GM18517 (cell line): ENCODE measurements around the gene ATP8B1.

Experiments
- ATAC-seq: cut with Tn5 transposase; IDR thresholded peaks from one replicate; pipeline ENCODE4 v1.9.1; 2021; ENCODE audit warnings: mild to moderate bottlenecking, moderate library complexity; ENCODE audit not compliant: unreplicated experiment

ATP8B1 gene

GRCh38 chr18:57631697-57632096 lies 171.4 kb downstream of the ATP8B1 start:
- no peak for ATAC-seq

- ATAC-seq = peak; percentile 64
Observed at GRCh38 chr18:57630754-57631595, 172.1 kb downstream of the ATP8B1 start.

- peak; percentile 83 for ATAC-seq
Observed at GRCh38 chr18:57630002-57630753, 172.9 kb downstream of the ATP8B1 start.

- no peak for ATAC-seq
Observed at GRCh38 chr18:57629422-57629821, 173.7 kb downstream of the ATP8B1 start.

- no peak for ATAC-seq
Observed at GRCh38 chr18:57627488-57627887, 175.6 kb downstream of the ATP8B1 start.

- no peak for ATAC-seq
Observed at GRCh38 chr18:57624988-57625387, 178.1 kb downstream of the ATP8B1 start.

- peak; percentile 6 for ATAC-seq
Observed at GRCh38 chr18:57621246-57621604, 181.9 kb downstream of the ATP8B1 start.

GRCh38 chr18:57619876-57620275 lies 183.2 kb downstream of the ATP8B1 start:
- ATAC-seq = no peak

GRCh38 chr18:57618910-57619309 lies 184.2 kb downstream of the ATP8B1 start:
- ATAC-seq = no peak

GRCh38 chr18:57603871-57604270 lies 199.2 kb downstream of the ATP8B1 start:
- ATAC-seq = no peak
